Activated naive CD8-positive, alpha-beta T cell treated with anti-CD3 and anti-CD28 coated beads for 36 hours (primary cell): ENCODE measurements around the gene IFNA13. TPM values are rescaled to one million over a fixed set of nuclear protein-coding genes. Genes with fewer than 3 reads are reported as not detected.
"Not testable (repeated sequence)": the region's sequence is repeated elsewhere in the genome, so short reads cannot be mapped to it uniquely, and the experiment has no call there.

Experiments used
- DNase-seq: peaks from one replicate; pipeline ENCODE4 v3.0.0; 2021
- H3K27ac Mint-ChIP-seq: one replicate; pipeline ENCODE4 v1.8.0; 2022; ENCODE audit warnings: mild to moderate bottlenecking, moderate library complexity, mixed read lengths
- H3K27me3 Mint-ChIP-seq: one replicate; pipeline ENCODE4 v1.8.0; 2022; ENCODE audit warnings: mild to moderate bottlenecking, mixed read lengths
- H3K36me3 Mint-ChIP-seq: one replicate; pipeline ENCODE4 v1.8.0; 2021; ENCODE audit warnings: mild to moderate bottlenecking, mixed read lengths
- H3K4me1 Mint-ChIP-seq: one replicate; pipeline ENCODE4 v1.8.0; 2021; ENCODE audit warnings: mixed read lengths
- H3K4me3 Mint-ChIP-seq: one replicate; pipeline ENCODE4 v1.8.0; 2022; ENCODE audit warnings: mild to moderate bottlenecking, moderate library complexity, mixed read lengths
- H3K9me3 Mint-ChIP-seq: one replicate; pipeline ENCODE4 v1.8.0; 2022; ENCODE audit warnings: mixed read lengths
- total RNA-seq, 2 experiments: library from RNA; stranded (reverse); gene quantifications; one replicate each; pipeline ENCODE4 v1.2.3, GENCODE V29; 2021

Gene IFNA13
- total RNA-seq, 2 experiments from 2014 or later, result not detected

DNA sequence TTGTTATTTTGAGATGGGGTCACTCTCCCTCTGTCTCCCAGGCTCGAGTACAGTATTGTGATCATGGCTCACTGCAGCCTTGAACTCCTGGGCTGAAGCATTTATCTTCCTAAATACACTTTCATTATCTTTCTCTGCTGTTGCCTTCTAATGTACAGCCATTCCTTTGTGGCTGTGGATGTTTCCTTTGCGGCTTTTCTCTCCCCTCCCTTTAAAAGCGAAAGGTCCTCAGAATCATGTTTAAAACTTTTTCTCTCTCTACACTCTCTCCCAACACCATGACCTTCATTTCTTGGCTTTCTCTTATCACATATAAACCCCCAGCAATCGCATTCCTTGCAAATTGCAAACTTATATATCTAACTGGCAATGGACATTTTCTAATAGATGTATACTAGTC is 15.8 kb upstream of the IFNA13 start:
- Mint-ChIP-seq H3K4me3 (no peak overlapping the region), H3K9me3 (no peaks in the 10 kb centered on the region), H3K27ac (no peak overlapping the region), H3K4me1 (peaks cover 27% of the 10 kb centered on the region), H3K27me3 (peaks cover 49% of the 10 kb centered on the region), H3K36me3 (no peaks in the 10 kb centered on the region)
- no peak for DNase-seq

DNA sequence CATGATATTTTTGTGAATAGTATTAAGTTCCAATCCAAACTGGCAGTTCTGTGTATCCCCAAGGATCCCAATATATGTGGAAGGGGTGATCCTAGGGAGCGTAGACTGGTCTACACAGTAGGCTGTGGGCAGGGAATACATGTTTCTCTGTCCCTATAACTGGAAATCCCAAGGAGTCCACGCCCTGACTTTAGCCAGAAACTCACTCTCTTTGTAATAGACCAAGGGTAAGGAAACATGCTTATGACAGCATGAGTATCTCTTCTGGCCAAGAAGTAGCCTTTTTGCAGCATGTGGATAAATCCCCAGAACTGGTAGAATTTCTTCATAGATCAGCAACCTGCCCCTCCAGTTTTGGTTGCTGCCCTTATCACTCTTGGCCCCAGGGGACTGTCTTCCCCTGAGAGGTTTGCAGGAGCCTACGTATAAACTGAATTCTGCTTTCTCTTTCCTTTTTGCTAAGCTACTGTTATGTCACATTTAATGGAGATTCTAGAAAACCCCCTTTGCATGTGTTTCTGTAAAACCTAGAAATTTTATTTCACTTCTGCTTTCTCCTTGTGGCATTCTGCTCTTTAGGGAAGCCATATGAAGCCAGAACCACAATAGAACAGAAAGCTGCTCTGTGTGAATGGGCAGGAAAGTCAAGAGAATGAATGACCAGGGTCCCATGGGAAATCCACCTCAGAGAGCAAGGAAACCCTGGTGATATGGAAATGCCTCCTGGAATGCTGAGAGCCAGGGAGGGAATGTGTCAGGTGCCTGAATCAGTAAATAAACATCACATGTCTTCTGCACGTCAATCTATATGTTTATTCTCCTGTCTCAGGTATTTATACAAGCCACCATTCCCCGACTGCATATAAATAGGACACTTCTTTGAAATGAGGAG is 13.8 kb upstream of the IFNA13 start:
- Mint-ChIP-seq H3K4me1 (peaks cover 27% of the 10 kb centered on the region), H3K36me3 (no peaks in the 10 kb centered on the region), H3K27ac (no peak overlapping the region), H3K4me3 (peak overlapping the region; percentile 30), H3K9me3 (no peaks in the 10 kb centered on the region), H3K27me3 (peaks cover 43% of the 10 kb centered on the region)
- peak; percentile 14 for DNase-seq

DNA sequence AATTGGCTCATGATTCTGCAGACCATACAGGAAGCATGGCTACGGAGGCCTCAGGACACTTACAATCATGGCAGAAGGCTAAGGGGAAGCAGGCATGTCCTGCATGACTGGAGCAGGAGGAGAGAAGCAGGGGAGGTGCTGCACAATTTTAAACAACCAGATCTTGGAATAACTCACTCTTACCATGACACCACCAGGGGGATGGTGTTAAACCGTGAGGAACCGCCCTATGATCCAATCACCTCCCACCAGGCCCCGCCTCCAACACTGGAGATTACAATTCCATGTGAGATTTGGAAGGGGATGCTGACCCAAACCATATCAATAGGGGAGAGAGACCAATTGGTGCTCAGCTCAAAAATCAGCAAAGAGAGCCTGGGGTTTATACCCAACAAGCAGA is 3.6 kb upstream of the IFNA13 start:
- not testable (repeated sequence) for H3K36me3 Mint-ChIP-seq, H3K27ac Mint-ChIP-seq, H3K9me3 Mint-ChIP-seq, H3K4me3 Mint-ChIP-seq, DNase-seq, H3K4me1 Mint-ChIP-seq
- peaks cover 19% of the 10 kb centered on the region for H3K27me3 Mint-ChIP-seq

DNA sequence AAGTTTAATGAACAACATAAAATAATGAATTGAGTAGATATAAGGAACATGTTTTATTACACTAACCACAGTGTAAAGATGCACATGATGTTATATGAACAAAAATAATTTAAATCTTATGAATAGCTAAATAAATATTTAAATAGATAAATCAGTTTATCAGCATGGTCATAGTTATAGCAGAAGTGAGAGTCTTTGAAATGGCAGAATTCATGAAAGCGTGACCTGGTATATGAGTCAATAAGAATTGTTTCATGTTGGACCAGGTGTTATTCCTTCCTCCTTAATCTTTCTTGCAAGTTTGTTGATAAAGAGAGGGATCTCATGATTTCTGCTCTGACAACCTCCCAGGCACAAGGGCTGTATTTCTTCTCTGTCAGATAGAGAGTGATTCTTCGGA is 688 bp downstream of the IFNA13 start:
- not testable (repeated sequence) for DNase-seq, H3K9me3 Mint-ChIP-seq, H3K36me3 Mint-ChIP-seq, H3K4me1 Mint-ChIP-seq, H3K27ac Mint-ChIP-seq, H3K4me3 Mint-ChIP-seq, H3K27me3 Mint-ChIP-seq

DNA sequence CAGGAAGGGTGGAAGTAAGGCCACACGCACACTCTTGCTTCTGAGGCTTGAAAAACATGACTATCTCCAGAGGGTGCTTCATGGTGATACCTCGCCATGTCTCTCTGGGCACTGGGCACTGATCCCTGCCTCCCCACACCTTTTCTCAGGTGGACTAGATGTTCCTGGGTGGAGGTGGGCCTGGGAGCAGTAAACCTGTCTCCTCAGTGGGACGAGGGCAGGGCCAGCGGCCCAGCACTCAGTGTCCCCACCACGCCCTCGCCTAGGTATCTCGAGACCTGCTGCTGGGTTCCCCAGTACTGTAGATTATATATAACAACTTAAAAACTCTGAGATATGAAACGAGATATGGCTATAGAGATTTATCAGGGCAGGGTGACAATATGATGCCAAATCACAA is 5.6 kb downstream of the IFNA13 start:
- peaks cover 14% of the 10 kb centered on the region for H3K4me1 Mint-ChIP-seq

DNA sequence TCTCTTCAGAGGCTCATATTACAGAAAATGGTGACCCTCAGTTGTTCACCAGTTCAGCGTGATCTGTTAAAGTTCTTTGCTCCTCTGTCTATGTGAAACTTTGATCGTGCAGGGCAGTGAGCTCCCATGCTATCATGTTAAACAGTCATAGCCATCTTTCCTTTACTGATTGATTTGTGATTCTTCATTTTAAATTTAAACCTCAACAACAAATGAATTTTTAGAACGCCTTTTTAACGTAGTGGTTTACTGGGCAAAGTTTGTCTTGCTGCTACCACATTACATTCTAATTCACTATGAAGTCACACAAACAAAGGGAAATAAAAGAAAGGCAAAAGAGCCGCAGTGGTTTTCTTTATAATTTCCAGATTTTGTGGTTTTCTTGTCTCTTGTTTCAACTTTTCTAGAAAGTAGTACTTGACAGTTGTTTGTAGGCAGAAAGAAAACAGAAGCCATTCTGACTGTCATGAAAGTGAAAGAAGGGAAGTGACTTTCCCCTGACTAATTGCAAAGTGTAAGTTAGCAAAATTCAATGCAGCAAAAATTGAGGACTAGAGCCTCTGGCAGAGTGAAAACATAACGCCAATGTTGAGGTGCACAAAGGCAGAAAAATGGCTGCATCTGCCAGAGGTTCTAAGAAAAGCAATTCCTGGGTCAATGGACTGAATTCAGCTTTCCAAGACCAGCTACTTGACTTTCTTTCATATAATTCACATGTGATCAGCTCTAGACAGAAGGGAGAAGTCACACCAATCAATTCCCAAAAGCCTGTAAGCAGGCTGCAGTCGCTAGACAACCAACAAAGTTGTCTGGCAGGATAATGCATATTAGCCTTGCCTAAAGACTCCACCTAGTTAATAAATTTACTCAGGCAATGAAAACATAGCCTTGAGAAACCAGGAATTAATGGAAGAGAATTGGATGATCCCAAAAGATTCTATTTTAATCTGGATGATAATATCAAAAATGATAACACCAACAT is 10.1 kb downstream of the IFNA13 start:
- DNase-seq, result no peak
- Mint-ChIP-seq H3K4me3 (peak overlapping the region; percentile 59), H3K9me3 (peaks cover 6% of the 10 kb centered on the region), H3K27me3 (peaks cover 1% of the 10 kb centered on the region), H3K36me3 (peaks cover 6% of the 10 kb centered on the region), H3K4me1 (peaks cover 18% of the 10 kb centered on the region), H3K27ac (peak overlapping the region; percentile 70)

More for the DNA sequence above, 5.6 kb downstream of the IFNA13 start:
- no peaks in the 10 kb centered on the region for H3K9me3 Mint-ChIP-seq
- no peak overlapping the region for H3K4me3 Mint-ChIP-seq
- H3K27ac Mint-ChIP-seq, result no peak overlapping the region
- DNase-seq, result no peak
- H3K27me3 Mint-ChIP-seq, result peaks cover 3% of the 10 kb centered on the region
- H3K36me3 Mint-ChIP-seq, result no peaks in the 10 kb centered on the region

DNA sequence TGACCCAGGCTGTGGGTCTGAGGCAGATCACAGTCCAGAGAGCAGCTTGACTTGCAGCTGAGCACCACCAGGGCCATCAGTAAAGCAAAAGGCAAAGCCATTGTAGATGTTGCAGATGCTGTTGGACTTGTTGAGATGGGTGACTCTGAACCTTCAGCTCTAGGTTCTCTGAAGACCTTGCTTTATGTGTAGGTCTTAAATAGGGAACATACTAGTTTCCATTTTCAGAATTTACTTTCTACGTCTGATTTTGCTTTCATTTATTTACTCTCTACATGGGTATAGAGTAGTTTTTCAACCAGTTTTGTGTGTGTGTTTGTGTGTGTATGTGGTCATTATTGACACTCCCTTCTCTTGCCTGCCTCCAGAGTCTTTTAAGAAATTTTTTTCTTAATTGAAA is 17.1 kb downstream of the IFNA13 start, which contains the start of gene IFNA6:
TSS of gene IFNA6 (minus strand) at position 101 of the 400 bp plus-strand sequence. CDS start at position 101, 0 bp downstream.
- H3K36me3 Mint-ChIP-seq, result peaks cover 6% of the 10 kb centered on the region
- no peak for DNase-seq
- no peak within 1 kb of the TSS for H3K27ac Mint-ChIP-seq
- H3K4me3 Mint-ChIP-seq, result no peak within 1 kb of the TSS
- peaks cover 12% of the 10 kb centered on the region for H3K27me3 Mint-ChIP-seq
- H3K4me1 Mint-ChIP-seq, result no peaks in the 10 kb centered on the region
- peaks cover 6% of the 10 kb centered on the region for H3K9me3 Mint-ChIP-seq

DNA sequence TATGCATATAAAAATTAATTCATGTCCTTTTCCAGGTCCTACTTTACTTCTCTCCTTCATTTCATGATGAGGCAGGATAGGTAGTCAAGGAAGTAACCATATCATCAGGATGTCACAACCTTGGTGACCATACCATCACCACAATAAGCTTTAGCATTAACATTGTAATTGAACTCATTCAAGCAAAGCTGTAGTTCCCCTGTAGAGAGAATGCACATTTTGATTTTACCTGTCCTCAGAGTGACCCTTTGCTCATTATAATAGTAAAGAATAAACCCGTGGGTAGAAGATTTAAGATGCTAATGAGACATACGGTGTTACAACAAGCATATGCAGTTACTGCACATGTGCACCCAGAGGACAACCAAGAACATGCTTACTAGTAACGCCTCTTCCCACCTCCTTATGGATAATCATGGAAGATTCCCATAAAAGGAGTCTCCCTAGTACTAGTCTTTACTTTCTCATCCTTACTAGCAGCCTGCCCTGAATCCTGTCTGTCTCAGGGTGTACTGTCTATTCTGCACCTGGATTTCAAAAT is 19.4 kb downstream of the IFNA13 start:
- Mint-ChIP-seq H3K9me3 (no peaks in the 10 kb centered on the region), H3K27ac (no peak overlapping the region), H3K27me3 (peaks cover 22% of the 10 kb centered on the region), H3K4me1 (no peaks in the 10 kb centered on the region), H3K36me3 (no peaks in the 10 kb centered on the region), H3K4me3 (no peak overlapping the region)
- no peak for DNase-seq

DNA sequence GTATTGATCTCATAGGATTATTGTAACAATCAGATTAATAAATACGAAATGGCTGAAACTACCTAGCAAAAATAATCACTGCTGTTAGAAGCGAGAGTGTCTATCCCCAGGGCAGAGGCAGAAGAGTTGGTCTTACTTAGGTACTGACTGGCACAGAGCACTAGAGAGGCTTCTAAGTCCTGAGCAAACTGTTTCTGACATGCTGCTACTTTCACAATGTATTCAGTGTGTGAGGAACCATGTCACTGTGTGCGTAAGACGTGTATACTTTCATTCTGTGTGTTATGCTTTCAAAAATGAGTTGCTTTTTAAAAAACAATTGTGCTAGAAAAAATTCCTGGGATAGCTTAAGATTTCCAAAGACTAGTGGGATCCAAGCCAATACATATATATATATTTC is 27.1 kb downstream of the IFNA13 start:
- Mint-ChIP-seq H3K36me3 (no peaks in the 10 kb centered on the region), H3K9me3 (no peaks in the 10 kb centered on the region), H3K27ac (no peak overlapping the region), H3K4me1 (peaks cover 10% of the 10 kb centered on the region), H3K27me3 (peaks cover 27% of the 10 kb centered on the region), H3K4me3 (no peak overlapping the region)
- DNase-seq, result no peak

DNA sequence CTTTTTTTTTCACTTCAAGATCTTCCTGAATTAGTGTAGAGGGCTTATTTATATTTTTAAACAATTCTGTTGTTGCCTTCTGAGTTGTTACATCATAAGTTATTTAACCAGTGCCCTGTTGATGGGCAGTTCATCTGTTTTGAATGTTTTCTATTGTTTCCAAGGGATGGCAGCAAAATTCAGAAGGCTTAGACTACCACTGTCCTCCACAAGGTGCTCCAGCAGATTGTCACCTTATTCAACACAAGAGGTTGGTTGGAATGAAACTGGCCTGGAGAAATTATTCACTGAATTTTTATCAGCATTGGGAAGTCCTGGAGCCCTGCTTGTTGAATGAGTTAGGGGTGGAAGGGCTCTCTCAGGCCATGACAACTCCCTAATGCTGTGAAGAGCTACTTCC is 31.4 kb downstream of the IFNA13 start:
- Mint-ChIP-seq H3K9me3 (peaks cover 3% of the 10 kb centered on the region), H3K27ac (peak overlapping the region; percentile 22)

DNA sequence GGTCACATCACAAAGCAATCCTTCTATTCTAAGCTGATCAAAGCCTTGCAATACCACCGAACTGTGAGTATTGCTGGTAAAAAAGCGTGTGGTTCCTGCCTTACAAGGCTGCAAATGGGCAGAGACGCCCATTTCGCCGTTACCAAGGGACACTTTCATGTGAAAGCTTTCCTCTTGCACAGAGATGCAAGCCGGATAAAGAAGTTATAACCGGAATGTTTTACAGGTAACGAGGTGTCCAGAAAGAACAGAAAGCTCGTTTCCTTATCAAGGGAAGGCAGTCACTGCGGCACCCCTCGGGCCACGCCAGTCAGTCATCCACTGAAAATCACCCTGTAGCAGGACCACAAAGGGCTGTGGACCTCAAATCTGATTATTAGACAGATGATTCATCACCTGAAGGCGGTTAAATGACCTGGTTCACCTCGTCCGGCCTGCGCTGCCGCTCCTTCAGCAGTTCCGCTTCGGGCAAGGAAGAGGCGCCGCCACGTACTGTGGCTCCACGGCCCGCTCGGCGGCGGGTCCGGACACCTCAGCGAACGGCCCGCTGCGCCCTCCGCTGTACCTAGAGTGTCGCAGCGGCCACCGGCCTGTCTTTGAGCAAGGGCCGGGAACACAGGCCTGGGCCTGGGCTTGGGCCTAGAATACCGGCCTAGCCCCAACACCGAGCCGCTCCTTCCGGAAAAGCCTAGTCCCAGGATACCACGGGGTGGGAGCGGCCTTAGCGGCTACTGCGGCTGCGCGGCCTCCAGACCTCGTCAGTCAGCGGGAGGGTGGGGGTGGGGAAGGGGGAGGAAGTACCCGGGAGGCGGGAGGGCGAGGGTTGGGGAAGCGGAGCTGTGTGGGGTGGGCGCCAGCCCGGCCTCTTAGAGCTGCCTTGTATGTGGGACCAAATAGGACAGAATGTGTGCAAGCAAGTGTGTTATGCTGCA is 32.9 kb downstream of the IFNA13 start, which contains the start of gene KLHL9:
TSS of gene KLHL9 (minus strand) at position 704 of the 932 bp plus-strand sequence. CDS start at position 159, 545 bp downstream.
- peak; percentile 84 for DNase-seq
- H3K27me3 Mint-ChIP-seq, result no peaks in the 10 kb centered on the region
- peak within 1 kb of the TSS; percentile 88 for H3K4me3 Mint-ChIP-seq
- H3K4me1 Mint-ChIP-seq, result peaks cover 45% of the 10 kb centered on the region
- peaks cover 3% of the 10 kb centered on the region for H3K9me3 Mint-ChIP-seq
- peaks cover 27% of the 10 kb centered on the region for H3K36me3 Mint-ChIP-seq
- H3K27ac Mint-ChIP-seq, result peak within 1 kb of the TSS; percentile 88

More for the DNA sequence above, 31.4 kb downstream of the IFNA13 start:
- Mint-ChIP-seq H3K27me3 (no peaks in the 10 kb centered on the region), H3K4me1 (peaks cover 37% of the 10 kb centered on the region), H3K4me3 (no peak overlapping the region), H3K36me3 (peaks cover 24% of the 10 kb centered on the region)
- no peak for DNase-seq

DNA sequence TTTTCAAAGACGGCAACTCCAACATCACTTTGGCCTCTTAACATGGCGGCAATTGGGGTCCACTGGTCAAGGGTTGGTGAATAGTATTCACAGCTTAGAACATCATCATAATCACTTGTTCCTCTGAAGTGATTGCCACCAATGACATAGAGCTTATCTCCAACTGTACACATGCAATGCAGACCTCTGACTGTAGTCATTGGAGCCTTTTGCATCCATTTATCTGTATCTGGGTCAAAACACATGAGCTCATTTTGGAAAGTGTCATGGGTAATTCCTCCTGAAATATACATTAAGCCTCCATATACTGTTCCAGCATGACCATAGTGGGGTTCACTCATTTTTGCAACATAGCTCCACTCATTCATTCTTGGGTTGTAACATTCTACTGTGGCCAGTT is 34.6 kb downstream of the IFNA13 start:
- Mint-ChIP-seq H3K4me1 (peaks cover 52% of the 10 kb centered on the region), H3K36me3 (peaks cover 27% of the 10 kb centered on the region), H3K27ac (no peak overlapping the region), H3K4me3 (peak overlapping the region; percentile 88), H3K27me3 (no peaks in the 10 kb centered on the region), H3K9me3 (peaks cover 3% of the 10 kb centered on the region)
- DNase-seq, result no peak

DNA sequence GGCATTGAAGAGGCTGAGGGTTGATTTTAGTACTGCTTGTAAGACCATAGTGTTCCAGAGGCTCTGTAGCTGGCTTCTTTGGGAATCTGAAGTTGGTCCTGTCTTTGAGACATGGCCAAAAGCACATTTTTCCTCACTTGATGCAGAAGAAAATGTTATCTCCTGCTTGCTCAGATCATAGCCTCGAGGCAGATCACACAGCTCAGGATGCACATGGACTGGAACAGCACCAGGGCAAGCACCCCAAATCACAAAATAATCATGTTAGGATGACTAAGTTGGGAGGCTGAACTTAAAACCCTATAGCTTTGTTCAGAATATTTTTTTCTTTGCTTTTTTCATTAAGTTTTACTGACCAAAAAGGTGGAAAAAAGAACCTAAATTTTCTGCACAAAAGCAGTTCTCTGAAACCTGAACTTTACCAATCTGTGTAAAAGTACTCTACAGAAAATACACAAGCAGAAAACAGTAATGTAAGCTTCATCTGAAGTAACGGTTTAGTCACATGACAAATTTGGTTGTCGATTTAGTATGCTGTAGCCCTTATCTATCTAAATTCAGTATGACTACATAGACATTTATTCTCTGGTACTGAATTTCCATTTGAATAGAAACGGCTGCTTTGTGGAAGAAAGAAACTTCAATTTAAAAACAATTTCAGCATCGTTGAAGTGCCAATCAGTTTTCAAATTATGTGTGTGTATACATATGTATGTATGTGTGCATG is 36.0 kb downstream of the IFNA13 start:
- Mint-ChIP-seq H3K4me1 (peaks cover 62% of the 10 kb centered on the region), H3K36me3 (peaks cover 29% of the 10 kb centered on the region), H3K27ac (no peak overlapping the region), H3K4me3 (peak overlapping the region; percentile 22), H3K9me3 (peaks cover 3% of the 10 kb centered on the region), H3K27me3 (no peaks in the 10 kb centered on the region)
- DNase-seq, result no peak
